Measurements from ENCODE around the gene IRX3.

IRX3 gene

DNA sequence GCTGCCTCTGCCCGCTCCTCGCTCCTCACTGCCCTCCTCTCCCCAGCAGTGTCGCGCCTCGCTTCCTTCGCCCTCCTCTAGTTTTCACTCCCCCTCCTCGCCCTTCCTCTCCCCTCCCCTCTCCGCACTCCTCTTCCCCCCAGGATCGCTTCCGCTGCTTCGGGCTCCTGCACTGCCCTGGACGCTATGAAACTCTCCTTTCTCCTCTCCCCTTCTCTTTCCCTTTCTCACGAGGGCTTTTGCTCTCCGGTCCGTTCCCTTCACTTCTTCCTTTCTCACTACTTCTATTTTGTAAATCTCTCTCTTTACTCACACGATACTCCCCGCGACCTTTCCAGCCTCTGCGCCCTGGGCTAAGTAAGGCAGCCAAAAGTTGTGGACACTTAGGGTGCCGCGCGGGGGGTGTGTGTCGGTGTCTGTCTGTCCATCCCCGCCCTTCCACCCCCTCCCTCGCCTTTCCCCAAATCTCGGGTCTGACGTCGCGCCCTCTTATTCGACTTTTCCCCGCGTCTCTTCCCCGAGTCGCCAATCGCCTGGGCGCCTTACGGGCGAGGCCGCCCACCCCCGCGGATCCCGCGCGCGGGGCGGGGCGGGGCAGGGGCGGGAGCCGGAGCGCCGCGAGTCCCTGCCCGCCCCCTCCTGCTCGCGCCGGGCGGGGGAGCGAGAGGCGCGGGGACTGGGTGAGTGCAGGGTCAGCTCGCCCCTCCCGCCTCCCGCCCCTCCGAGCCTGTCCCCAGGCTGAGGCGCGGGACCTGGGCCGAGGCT, at the start of gene IRX3:
IRX3 (minus strand) TSS at position 422 of the 765 bp plus-strand sequence. CDS start 737 bp downstream, outside the sequence.
- DNase-seq (ENCODE audit: low spot score), result peak; percentile 85

DNA sequence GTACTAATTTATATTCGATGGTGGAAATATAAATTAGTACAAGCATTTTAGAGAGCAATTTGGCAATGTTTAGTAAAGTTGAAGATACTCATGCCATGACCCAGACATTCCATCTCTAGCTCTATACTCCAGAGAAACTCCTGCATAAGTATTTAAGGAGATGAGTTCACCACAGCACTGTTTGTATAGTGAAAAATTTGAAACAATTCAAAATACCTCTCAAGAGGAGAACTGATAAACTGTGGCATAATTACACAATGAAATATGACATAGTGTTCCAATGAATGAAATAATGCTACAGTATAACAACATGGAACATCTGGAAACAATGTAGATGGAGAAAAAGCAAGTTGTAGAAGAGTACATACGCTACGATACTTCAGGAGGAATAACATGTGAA, 48.6 kb upstream of the IRX3 start:
- no peak for DNase-seq (ENCODE audit: low spot score)

DNA sequence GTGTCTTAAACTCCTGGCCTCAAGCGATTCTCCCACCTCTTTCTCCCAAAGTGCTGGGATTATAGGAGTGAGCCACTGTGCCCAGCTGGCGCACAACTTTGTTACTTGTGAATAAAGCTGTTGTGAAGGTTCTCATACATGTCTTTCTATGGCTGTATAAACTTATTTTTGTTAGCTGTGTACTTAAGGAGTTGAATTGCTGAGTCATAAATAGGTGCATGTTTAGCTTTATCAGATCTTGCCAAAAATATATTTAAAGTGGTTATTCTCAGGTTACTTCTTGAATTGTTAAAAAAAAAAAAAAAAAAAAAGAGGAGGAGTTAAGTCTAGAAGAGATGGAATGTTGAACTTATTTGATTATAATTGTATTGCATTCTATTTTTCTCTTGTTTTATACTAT, 47.6 kb upstream of the IRX3 start:
- no peak for DNase-seq (ENCODE audit: low spot score)

- peak; percentile 51 for DNase-seq (ENCODE audit: low spot score)
Measured at GRCh38 chr16:54331241-54332002, 44.8 kb upstream of the IRX3 start.

DNA sequence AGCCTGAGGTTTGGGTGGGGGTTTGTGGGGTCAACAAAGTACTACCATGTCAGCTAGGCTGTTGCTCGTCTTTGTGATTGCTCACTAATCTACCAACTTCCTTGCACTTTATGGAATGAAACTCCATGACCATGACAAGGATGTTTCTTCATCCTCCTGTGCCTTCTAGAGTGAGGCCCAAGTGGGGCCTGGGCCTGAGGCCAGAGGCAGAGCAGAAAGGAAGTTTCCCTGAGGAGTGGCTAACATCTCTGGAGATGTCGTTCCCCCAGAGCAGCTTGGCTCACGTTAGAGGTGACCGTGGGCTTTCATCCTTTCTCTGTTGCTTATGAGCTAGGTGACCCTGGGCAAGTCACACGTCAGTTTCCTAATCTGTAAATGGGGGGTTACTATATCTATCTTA, 41.0 kb upstream of the IRX3 start:
- no peak for DNase-seq (ENCODE audit: low spot score)

DNA sequence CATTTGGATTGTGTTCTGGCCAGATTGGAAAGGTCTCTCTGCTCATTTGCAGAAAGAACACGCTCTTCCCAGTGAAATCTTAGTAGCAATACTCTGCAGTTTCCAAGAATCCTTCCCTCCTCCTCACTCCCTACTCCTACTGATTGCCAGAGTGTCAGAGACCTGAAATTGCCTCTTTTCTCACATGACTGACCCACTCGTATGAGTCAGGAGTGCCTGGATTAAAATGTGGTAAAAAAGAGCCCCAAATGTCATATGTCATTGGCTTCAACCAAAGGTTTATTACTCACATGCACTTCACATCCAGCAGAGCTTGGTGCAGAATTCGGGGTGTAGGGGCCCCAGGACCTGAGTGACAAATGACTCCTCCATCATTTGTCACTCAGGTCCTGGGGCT, 39.7 kb upstream of the IRX3 start:
- DNase-seq (ENCODE audit: low spot score), result no peak

DNA sequence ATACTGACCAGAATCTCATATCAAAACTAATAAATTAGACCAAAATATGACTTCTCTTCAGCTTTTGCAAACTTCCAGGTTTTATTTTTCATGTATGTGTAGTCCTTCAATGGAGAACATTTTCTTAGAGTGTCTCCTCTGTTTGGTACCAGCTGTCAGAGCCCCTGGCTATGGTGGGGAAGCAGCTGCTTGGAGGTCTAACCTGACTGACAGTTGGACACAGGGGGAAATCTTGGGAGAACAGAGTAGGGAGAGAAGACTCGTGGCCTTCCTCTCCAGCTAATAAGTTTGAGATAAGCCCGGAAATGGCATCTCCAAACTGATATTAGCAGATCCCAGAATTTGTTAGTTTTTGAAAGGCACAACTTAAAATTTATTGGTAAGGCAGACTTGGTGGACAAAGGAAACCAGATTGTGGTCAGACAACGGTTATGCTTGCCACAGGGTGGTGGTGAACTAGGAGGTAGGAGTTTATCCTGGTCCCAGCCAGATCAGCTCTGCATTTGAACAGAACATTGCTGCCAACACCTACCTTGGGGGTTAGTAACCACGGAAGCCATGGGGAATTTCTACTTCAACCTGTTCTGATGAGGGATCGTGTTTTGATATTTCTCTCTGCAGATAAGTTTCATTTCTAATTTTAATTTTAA, 39.2 kb upstream of the IRX3 start:
- no peak for DNase-seq (ENCODE audit: low spot score)

DNA sequence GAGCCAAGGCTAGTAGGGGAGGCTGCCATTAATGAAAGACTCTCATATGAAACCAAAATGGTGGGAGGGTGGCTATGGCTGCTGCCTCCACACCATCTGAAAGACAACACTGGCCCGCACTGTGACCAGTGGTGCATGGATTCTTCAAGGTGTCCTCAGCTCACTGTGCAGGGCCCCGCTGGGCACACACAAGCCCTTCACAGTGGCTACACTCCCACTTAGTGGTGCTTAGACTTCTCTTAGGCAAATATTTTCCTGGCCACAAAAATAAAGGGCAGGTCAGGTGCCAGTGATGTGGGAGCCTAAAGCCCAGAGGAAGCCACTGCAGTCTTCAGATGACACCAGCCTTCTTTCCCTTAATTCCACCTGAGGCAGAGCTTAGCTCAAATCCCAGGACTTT, 38.1 kb upstream of the IRX3 start:
- DNase-seq (ENCODE audit: low spot score), result no peak

DNA sequence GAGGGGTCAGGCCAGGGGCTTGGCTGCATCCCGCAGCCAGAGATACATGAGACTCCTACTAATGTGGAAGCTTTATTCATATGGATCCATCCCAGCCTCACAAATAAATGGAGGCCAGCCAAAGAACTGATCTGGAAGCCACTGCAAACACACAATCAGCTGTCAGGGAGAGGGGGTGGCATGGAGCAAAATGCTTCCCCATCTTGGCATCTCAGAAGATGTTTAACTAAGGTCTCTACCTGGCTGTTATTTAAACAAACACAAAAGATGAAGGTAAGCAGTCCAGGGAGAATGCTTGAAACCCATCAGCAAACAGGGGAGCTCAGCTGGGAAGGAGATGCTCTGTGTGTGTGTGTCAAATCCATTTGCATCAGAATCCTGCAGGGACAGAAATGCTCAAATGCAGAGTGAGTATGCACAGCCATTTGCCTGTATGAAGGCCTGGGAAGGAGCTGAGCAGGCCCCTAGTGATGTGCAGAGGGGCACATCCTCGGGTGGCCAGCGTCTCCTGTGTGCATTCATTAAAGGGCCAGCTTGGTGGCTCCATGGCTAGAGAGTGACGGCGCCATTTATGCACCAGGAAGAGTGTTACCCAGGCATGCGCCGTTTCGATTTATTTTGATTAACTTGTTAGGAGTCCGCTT, 34.2 kb upstream of the IRX3 start:
- DNase-seq (ENCODE audit: low spot score), result peak; percentile 16

DNA sequence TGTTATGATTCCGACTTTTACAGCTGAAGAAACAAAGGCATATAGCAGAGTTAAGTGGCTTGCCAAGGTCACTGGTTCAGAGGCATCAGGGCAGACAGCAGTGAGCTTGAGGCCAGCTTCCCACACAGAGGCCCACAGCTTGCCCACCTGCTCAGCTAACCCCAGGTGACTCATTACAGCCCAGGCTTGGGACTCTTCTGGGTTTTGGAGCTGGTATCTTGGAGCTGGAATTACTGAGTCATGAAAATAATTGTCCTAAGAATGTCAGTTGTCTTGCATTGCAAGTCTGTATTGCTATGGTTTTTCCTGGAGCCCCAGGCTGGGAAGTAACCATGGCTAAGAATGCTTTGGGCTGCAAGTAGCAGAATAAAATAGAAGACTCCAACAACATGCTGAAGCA, 32.4 kb upstream of the IRX3 start:
- no peak for DNase-seq (ENCODE audit: low spot score)

- no peak for DNase-seq (ENCODE audit: low spot score)
Measured at GRCh38 chr16:54317101-54317611, 30.6 kb upstream of the IRX3 start.

DNA sequence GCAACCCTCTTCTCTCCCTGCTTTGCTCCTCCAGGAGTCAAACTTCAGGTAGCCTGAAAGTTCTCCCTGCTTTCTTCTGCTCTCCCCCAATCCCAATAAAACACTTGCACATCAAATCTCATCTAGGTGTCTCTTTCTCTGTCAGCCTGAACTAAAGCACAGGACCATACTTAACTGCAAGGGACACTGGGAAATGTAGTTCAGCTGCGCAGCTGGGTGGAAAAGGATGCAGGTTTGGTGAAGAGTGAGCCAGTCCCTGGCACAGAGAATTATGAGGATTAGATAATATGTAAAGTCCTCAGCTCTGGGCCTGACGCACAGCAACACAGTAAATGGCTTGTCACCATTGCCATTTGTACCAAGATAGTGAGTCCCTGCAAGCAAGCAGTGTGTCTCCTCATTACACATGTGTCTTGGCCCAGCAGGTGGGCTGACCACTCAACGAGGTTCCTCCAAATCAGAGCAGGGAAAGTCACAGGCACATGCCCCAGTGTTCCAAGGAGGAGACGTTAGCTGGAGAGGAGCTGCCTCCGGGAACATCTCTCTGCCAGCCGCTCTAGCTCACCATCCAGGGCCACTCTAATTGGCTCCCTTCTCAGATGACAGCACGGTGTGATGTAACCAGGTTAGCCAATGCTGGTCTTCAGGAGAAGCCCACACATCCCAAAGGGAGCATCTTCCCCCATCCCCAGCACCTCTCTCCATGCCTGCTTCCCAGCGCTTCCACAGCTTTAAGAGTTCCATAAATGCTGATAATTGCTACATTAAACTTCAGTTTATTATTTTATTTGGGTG, 29.7 kb upstream of the IRX3 start:
- DNase-seq (ENCODE audit: low spot score), result no peak

DNA sequence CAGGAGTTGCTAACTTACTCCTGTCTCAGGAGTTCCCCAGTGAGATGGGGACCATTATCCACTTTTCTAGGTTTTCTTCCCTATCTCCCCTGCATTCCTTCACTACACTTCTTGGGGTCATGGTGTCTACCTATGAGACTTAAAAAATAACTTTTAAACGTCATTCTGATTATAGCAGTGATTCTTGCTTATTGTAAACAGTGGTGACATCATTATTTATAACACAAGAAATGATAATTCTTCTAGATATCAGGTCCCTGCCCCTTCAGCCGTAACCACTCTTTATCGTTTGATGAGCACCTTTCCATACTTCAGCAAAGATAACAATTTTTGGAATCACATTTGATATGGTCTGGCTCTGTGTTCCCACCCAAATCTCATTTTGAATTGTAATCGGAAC, 27.2 kb upstream of the IRX3 start:
- no peak for DNase-seq (ENCODE audit: low spot score)

- no peak for DNase-seq (ENCODE audit: low spot score)
Measured at GRCh38 chr16:54312502-54312991, 26.0 kb upstream of the IRX3 start.

- DNase-seq (ENCODE audit: low spot score), result no peak
Measured at GRCh38 chr16:54309341-54309740, 22.8 kb upstream of the IRX3 start.

DNA sequence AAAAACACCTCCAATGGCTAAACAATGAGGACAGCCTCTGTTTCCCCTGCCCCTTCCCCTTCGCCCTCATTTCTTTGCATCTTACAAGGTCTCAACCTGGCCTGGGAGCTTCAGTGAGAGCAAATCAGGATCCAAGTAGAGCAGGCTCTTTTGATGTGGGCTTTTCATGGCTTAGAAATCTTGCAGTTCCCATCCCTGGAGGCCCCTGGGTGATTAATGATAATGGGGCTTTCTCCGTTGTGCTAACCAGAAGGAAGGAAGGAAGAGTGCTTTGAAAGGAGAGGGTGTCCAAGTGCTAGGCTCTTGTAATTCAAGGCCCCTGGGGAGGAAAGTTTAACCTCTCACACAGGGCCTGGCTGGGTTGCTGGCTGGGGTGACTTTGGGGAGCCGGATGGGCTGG, 18.5 kb upstream of the IRX3 start:
- no peak for DNase-seq (ENCODE audit: low spot score)

DNA sequence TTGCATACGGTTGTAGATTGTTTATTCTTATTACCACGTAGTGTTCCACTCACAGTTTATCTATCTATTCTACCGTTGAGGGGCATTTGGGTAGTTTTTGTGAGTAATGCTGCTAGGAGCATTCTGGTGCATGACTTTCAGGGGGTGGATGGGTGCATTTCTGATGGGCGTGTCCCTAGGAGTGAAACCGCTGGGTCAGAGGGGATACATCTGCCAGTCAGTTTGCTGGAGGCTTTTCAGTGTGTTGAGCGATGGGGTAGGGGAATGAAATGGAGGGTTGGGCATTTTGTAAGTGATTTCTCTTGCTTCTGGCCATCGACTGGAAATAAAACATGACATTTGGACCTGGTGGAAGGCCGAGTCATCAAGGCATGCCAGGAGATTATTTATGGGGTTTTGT, 17.0 kb upstream of the IRX3 start:
- no peak for DNase-seq (ENCODE audit: low spot score)

DNA sequence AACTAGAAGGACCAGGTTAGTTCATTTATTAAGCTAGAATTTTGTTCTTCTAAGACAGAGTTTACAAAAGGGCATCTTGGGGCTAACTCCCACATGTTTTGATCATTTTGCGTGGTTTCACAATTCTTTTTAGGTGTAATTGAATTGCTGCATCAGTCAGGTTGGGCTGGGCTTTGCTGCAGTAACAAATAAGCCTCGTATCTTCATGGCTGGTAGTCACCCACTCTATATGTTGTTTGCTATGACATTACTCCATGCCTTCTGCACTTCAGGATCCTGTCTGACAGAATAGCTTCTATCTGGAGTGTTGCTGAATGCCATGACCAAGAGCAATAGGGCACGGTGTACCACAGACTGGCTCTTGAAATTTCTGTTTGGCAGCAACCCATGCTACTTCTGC, 10.6 kb upstream of the IRX3 start:
- no peak for DNase-seq (ENCODE audit: low spot score)

- DNase-seq (ENCODE audit: low spot score), result no peak
Measured at GRCh38 chr16:54296543-54296942, 10.0 kb upstream of the IRX3 start.

DNA sequence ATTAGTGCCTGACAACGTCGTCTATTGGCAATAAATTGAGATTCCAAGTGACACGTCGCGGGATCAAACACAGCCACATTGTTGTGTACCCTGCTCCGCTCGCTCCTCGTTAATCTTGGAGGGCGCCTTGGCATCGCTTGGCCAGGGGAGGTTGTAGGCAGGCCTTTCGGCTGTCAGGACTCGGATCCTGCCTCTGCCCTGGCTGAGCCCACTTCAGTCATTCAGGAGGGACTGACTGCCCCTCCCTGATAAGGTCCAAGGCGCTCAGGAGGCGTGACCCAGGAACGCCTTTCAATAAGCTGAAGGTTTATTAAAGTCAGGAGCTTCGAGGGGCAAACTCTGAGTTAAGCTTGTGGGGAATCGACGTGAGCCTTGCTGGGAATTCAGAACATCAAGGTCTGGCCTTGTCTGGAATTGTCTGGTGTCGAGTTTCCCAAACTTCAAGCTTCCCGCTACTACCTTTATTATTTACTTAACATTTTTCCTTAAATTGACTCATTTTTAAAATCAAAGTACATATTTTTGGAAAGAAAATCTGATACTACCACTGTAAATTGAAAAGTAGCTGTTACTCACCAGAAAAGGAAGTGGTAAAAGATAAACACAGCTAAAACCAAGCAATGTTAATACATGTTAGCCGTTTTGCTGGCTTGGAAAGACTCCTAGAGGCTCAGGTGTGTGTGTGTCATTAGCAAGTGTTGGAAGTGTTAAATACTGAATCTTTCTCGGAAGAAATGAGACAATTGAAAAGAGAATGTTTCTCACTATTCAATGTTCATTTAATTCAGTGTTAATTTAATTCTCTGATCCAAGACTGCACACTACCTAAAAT, 5.3 kb upstream of the IRX3 start:
- no peak for DNase-seq (ENCODE audit: low spot score)

All from iPS-NIHi11 (cell line).